NCI-H2196 treated with DMSO at 0.1 percent for 48 hours (cell line): ENCODE data around the gene CACHD1.

Experiments used
- DNase-seq: peaks from one replicate; lab custom pipeline; 2025; ENCODE audit not compliant: unreplicated experiment; lab: John Stamatoyannopoulos, UW

CACHD1 gene

DNA sequence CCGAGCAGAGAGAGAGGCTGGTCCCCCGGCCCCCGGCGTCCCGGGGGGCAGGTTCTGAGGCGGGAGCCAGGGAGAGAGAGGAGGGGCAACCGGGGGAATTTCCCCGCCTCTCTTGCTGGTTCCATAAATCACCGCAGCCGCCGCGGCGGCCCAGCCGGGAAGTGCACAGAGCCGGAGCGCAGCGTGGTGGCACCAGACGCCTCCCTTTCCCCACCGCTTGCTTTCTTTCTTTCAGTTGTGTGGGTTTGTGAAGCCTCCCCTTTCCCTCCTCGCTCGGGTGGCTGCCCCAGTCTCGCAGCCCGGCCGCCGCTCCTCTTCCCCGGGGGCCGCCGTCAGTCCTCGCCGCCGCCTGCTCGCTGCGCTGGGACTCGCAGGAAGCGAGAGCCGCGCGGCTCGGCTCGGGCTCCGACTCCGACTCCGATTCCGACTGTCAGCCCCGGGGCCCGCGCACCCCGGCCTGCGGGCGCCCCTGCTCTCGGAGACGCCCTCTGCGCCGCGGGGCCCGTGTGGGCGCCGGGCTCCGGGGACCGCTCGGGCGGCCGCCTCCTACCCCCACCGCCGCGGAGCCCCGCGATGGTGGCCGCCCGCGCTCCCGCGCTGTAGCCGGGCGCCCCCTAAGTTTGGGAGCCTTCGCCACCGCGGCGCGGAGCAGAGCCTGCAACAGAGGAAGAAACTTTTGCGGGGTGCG is at the start of gene CACHD1:
Gene CACHD1, plus strand, starts transcription at position 153 of the 688 bp plus-strand sequence. CDS start 616 bp downstream, outside the sequence.
- DNase-seq = peak; percentile 47

DNA sequence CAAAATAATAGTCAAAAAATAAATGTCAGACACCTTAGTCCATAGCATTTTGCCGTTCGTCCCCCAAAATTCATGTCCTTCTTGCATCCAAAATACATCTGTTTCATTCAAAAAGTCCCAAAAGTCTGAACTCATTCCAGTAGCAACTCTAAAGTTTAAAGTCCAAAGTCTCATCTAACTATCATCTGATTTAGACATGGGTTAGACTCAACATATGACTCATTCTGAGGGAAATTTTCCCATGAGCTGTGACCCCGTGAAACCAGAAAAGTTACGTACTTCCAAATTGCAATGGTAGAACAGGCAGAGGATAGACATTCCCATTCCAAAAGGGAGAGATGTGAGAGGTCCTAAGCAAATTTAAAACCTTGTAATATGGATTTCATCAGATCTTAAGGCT is 48.6 kb upstream of the CACHD1 start:
- no peak for DNase-seq

DNA sequence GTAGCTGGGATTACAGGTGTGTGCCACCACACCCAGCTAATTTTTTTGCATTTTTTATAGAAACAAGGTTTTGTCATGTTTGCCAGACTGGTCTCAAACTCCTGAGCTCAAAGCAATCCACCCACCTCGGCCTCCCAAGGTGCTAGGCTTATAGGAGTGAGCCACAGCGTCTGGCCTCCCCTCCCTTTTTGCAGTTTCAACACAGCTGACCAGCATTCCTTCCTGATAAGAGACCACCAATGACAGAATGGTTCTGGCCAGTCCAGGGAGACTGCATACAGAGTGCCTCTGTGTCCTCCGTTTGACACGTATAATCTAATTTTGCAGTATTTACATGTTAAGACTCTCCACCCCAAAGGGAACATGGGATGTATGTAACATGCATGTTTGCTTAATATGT is 46.4 kb upstream of the CACHD1 start:
- DNase-seq = no peak

DNA sequence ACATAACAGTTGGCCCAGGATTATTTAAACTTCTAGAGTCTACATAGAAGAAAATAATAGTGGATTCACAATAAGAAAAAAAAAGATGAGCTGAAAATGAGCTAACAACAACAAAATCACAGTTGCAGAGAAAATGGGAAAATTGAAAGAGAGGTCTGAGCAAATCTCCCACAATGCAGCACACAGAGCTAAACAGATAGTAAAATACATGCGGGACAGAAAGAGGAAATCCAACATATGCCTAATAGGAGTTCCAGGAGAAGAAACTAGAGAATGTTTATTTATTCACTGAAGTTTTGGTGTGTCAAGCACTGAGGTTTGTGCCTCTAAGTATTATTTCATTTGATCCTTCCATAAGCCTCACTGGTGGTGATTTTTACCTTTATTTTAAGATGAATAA is 45.5 kb upstream of the CACHD1 start:
- no peak for DNase-seq

DNA sequence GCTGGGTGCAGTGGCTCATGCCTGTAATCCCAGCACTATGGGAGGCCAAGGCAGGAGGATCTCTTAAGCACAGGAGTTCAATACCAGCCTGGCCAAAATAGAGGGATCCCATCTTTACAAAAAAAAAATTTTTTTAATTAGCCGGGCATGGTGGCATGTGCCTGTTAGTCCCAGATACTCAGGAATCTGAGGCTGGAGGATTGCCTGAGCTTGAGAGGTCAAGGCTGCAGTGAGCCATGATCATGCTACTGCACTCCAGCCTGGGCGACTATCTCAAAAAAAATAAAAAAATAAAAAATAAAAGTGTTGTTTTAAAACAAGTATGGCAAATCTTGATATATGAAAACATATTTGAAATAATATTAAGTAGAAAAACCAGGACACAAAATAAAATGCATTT is 44.4 kb upstream of the CACHD1 start:
- DNase-seq = no peak

DNA sequence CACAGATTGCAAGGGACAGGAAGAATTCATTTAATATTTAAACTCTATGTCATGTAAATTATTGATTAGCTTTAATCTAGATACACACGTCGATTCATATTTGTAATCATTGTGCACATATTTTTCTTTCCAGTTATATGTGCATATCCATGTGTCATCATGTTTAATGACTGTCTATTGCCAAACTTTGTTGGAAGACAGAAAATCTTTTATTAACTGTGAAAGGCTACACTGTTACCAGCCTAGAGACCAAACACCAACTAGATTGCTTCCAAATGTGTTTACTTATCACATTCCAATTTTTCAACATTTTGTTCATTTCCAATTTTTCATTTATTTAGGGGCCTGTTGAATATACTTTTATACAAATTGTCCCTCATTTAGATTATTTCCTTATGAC is 43.2 kb upstream of the CACHD1 start:
- DNase-seq = no peak

DNA sequence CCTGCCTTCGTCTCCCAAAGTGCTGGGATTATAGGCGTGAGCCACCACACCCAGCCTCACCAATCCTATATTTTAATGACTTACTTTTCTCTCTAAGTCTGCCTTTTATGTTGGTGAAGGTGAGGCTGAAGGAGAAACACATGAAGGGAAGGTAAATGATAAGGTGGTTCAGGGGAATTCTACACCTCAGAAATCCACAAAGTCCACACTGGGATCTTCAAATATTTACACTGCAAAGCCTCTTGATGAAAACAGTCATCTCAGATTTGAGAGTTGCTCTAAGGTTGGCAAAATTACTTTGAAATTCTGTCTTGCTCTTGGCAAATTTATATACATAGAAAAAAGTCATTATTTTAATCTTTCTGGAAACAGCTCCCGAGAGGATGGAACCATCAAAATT is 42.0 kb upstream of the CACHD1 start:
- no peak for DNase-seq

GRCh38 chr1:64433308-64433707 is 36.6 kb upstream of the CACHD1 start:
- no peak for DNase-seq

- DNase-seq = no peak
Observed at GRCh38 chr1:64433747-64434146, 36.2 kb upstream of the CACHD1 start.

DNA sequence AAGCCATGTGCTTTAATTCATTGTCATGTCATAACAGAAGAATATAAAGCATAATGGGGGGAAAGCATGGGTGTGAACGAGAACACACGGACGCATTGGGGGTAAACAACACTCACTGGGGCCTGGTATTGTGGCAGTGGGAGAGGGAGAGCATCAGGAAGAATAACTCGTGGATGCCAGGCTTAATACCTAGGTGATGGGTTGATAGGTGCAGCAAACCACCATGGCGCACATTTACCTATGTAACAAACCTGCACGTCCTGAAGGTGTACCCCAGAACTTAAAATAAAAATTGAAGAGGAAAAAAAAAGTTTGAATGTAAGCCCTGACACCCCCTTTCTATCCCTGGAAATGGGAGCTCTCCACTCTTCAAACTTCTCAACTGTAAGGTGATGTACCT is 34.9 kb upstream of the CACHD1 start:
- DNase-seq = no peak

DNA sequence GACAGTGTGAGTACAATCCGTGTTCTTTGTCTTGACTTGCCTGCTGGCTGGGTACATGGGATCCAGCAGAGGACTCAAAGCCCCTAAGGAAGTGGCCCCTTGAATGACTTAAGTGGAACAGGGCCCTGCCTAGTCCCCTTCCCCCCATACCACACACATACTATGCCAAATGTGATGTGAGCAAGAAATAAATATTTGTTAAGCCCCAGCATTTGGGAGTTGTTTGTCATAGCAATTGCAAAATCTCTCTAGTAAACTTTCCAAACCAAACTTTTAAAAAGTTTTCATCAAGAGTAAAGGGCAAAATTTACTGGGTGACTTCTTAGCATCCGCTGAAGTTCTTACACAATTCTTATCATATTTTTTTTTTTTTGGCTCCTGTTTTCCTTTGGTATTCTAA is 32.5 kb upstream of the CACHD1 start:
- no peak for DNase-seq

DNA sequence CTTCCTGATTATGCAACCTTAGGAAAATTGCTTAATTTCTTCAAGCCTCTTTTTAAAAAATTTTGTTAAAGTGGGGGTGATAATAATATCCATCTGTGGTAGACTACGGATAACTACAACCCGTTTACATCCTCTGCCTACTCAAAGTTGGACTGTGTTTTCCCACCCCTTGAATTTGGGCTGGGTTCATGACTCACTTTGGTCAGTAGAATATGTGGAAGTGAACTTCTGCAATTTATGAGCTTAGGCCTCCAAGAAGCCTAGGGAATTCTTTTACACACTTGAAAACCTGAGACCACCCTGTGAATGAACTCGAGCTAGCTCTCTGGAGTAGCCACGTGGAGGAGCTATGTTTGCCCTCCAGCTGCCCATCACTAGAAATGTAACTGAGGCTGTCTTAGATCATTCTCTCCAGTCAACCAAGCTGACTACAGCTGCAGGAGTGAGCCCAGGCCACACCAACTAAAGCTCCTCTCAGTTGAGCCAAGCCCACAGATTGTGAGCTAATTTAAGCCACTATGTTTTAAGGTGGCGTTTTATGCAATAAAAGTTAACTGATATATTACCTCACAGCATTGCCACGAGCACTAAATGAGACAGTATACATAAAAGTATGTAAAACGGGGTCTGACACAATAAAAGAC is 29.6 kb upstream of the CACHD1 start:
- DNase-seq = no peak

- no peak for DNase-seq
Observed at GRCh38 chr1:64451440-64451839, 18.5 kb upstream of the CACHD1 start.

GRCh38 chr1:64453688-64454087 is 16.2 kb upstream of the CACHD1 start:
- no peak for DNase-seq

DNA sequence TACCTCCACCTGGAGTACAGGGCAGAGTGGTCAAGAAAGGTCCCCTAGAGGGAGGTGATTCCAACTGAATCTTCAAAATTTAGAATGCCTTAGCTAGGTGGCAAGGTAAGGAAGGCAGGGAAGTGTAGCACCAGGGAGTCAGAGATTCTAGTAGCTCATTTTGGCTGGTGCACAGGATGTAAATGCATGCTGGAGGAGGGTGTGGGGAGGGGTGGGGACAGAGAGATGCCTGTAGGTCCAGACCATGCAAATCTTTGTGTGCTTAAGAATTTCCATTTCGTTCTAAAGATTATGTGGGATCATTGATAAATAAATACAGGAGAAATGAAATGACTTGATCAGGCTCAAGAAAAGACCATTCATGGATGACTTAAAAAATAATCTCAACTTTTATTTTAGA is 11.0 kb upstream of the CACHD1 start:
- no peak for DNase-seq

- DNase-seq = no peak
Observed at GRCh38 chr1:64459743-64460142, 10.2 kb upstream of the CACHD1 start.

GRCh38 chr1:64466033-64466432 is 3.9 kb upstream of the CACHD1 start:
- DNase-seq = no peak

DNA sequence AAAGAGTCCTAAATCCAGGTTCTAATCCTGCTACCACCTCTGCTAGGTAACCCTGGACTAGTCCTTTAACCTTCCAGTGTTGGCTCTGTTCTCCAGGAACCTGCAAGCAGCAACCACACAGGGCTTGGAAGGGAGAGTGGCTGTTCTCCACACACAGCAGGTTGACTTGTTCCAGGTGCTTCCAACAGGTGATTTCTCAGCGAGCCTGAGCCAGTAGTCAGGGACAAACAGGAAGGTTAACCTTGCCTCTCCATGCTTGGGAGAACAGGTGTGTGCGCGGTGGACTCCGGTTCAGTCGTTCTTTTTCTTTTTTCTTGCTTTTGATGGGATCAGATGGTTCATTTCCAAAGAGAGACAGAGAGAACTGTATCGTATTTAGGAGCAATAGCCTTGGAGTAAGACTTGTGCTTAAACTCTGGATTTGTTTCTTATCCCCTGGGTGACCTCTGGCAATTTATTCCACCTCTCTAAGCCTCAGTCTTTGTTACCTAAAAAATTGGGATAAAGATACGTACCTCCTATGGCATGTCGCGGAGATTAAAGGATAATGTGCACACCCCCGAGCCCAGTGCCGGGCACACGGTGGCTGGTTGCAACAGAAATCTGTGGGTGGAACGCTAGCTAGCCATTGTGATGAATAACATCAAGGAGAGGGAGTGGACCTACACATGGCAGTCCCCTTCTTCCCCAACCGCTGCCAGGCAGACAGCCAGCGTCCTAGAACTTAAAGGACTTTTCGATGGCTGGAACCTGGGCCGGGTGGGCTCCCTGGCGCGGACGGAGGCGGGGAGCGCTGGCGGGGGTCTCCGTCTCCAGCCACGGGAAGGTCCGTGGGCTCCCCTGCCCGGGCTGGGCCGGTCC is 583 bp upstream of the CACHD1 start:
- no peak for DNase-seq

DNA sequence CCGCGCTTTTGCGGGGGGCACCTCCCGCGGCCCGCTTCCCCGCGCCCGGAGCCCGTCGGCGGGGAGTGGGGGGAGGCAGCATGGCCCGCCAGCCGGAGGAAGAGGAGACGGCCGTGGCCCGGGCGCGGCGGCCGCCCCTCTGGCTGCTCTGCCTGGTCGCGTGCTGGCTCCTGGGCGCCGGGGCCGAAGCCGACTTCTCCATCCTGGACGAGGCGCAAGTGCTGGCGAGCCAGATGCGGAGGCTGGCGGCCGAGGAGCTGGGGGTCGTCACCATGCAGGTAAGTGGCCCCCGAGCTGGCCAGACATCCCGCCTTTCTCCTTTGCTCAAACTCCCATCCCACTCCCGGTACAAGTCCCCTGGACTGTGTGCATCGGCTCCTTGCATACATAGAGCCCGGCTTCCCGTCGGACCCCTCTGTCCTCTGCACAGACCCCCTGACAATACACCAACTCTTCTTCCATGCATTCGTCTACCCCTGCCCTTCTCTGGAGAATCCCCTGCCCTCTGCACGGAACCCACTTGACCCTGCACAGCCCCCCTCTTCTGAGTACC is 812 bp downstream of the CACHD1 start:
- no peak for DNase-seq

DNA sequence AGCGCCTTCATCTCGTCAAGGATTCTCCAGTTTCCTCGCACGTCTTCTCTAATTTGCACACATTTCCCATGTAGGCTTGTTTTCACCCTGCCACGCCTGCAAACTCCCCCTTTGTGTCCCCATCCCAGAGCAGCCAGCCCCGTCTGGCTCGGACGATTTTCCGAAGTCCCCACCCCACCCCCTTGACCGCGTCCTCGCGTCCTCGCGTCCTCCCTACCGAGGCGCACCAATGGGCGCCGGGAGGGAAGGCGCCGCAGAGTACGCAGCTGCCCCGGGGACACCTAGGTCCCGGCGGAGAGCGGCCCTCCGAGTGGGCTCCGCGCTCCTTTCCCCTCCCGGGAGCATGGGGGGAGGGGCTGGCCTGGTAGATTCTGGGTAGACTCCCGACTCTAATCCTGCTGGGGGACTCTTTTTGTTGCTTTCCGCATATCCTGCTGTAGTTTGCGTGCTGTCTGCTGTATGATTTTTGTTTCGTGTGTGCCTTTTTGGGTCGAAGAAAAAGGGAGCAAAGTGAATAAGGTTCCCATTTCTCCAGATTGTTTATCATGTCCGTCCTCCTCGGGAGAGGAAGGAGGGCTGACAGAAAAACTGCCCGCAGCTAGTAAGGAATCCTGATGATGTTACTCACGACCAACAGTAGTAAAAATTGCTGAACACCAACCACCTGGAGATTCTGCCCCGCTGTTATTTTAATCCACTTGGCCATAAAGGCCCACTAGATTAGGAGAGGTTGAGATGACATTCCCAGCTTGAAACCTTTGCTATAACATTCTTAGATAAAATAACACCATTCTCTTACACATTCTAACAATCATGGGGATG is 1.5 kb downstream of the CACHD1 start:
- DNase-seq = no peak

DNA sequence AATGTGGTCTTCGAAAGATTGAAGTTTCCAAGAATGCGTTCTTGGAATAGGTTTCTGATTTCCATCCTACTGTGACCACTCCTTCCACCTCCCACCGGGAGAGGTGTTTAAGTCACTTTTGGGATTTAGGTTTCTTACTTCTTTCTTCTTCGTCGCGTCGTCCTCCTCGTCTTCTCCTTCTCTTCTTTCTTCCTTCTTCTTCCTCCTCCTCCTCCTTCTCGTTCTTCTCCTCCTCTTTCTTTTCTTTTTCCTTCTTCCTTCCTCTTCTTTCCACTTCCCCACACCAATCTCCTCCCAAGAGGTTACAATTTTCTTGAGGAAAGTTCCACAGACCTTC is 2.1 kb downstream of the CACHD1 start:
- DNase-seq = no peak
